CD4-positive, alpha-beta T cell treated with Interleukin-1 beta for 1 hour (primary cell): Measurements from ENCODE around the gene YTHDF1.

ENCODE experiments used
- DNase-seq, 2 donors: peaks; one replicate each; pipeline ENCODE4 v3.0.0-alpha.2; 2020 to 2022

Gene YTHDF1

GRCh38 chr20:63153254-63154221 is 62.4 kb downstream of the YTHDF1 start:
- DNase-seq, result no peak

GRCh38 chr20:63152322-63153253 is 63.3 kb downstream of the YTHDF1 start:
- DNase-seq, result no peak

GRCh38 chr20:63151554-63152321 is 64.2 kb downstream of the YTHDF1 start:
- no peak for DNase-seq

- no peak for DNase-seq
Observed at GRCh38 chr20:63150911-63151531, 64.9 kb downstream of the YTHDF1 start.

GRCh38 chr20:63150391-63150898 is 65.5 kb downstream of the YTHDF1 start:
- DNase-seq, result no peak

- DNase-seq, result no peak
Observed at GRCh38 chr20:63149531-63150192, 66.3 kb downstream of the YTHDF1 start.

- no peak for DNase-seq
Observed at GRCh38 chr20:63148696-63149095, 67.2 kb downstream of the YTHDF1 start.

GRCh38 chr20:63147532-63147931 is 68.4 kb downstream of the YTHDF1 start:
- DNase-seq, result no peak
